GM21360 (cell line): Measurements from ENCODE around the gene GDPD3.
"Not testable (repeated sequence)": the region's sequence is repeated elsewhere in the genome, so short reads cannot be mapped to it uniquely, and the experiment has no call there.

Experiments
- ATAC-seq: cut with Tn5 transposase; IDR thresholded peaks from one replicate; pipeline ENCODE4 v1.9.1; 2021; ENCODE audit warnings: mild to moderate bottlenecking, moderate library complexity; ENCODE audit not compliant: unreplicated experiment

GDPD3 gene

GRCh38 chr16:30124985-30125379 is 11.6 kb upstream of the GDPD3 start:
- ATAC-seq = no peak

- no peak for ATAC-seq
These were observed 9.3 kb upstream of the GDPD3 start for GRCh38 chr16:30122604-30123160.

- no peak for ATAC-seq
These were observed 8.6 kb upstream of the GDPD3 start for GRCh38 chr16:30121741-30122571.

GRCh38 chr16:30120340-30121105 is 7.2 kb upstream of the GDPD3 start:
- ATAC-seq = no peak

- no peak for ATAC-seq
These were observed 6.1 kb upstream of the GDPD3 start for GRCh38 chr16:30119428-30119827.

GRCh38 chr16:30117768-30118167 is 4.4 kb upstream of the GDPD3 start:
- ATAC-seq = no peak

GRCh38 chr16:30116291-30117207 is 3.2 kb upstream of the GDPD3 start:
- ATAC-seq = no peak

GRCh38 chr16:30115238-30115637 is 1.9 kb upstream of the GDPD3 start:
- ATAC-seq = no peak

GRCh38 chr16:30114833-30115232 is 1.5 kb upstream of the GDPD3 start:
- not testable (repeated sequence) for ATAC-seq

GRCh38 chr16:30114411-30114810 is 1.1 kb upstream of the GDPD3 start:
- ATAC-seq = no peak

GRCh38 chr16:30113711-30114333 is 485 bp upstream of the GDPD3 start:
- ATAC-seq = no peak

GRCh38 chr16:30112197-30113030 is 923 bp downstream of the GDPD3 start:
- ATAC-seq = no peak

GRCh38 chr16:30110661-30111060 is 2.7 kb downstream of the GDPD3 start:
- no peak for ATAC-seq

- ATAC-seq = no peak
These were observed 5.1 kb downstream of the GDPD3 start for GRCh38 chr16:30108059-30108850.

GRCh38 chr16:30104492-30104891 is 8.8 kb downstream of the GDPD3 start:
- ATAC-seq = no peak

GRCh38 chr16:30104090-30104489 is 9.2 kb downstream of the GDPD3 start:
- no peak for ATAC-seq

GRCh38 chr16:30096862-30097563 is 16.3 kb downstream of the GDPD3 start:
- no peak for ATAC-seq
